ENCODE data around the gene CCDC192.

Gene CCDC192

GRCh38 chr5:127851964-127852363 lies 148.8 kb downstream of the CCDC192 start:
- DNase-seq, result no peak

GRCh38 chr5:127854520-127854919 lies 151.3 kb downstream of the CCDC192 start:
- DNase-seq, result no peak

- no peak for DNase-seq
These were observed 153.1 kb downstream of the CCDC192 start for GRCh38 chr5:127856292-127856691.

DNA sequence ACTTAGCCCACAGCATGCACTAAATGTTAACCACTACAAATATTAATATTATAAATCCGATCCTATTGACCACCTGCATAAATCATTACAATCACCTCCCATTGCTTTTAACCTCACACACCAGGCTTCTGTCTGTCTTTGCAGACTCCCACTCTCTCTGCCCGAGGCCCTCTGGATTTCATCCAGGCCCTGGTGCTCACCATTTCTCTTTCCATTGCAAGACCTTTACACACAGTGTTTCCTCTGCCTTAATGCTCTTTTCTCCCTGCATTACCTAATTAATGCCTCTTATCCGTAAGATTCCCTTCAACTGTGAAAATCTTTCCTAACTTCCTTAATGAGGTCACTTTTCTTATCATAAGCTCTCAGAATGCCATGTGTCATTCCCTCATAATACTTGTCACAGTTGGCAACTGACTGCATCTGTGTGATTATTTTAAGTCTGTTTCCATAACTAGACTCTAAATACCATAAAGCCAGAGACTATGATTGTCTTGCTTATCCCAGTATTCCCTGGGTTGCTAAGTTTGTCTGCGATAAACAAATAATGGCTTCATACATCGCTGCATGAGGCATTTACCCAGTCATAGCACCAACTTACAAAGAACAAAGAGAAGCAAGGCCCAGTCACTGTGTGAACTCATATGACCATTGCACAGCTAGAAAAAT lies 155.1 kb downstream of the CCDC192 start:
- no peak for DNase-seq

- DNase-seq, result no peak
These were observed 157.1 kb downstream of the CCDC192 start for GRCh38 chr5:127860291-127860690.

- DNase-seq, result no peak
These were observed 160.0 kb downstream of the CCDC192 start for GRCh38 chr5:127863161-127863560.

- no peak for DNase-seq
These were observed 160.6 kb downstream of the CCDC192 start for GRCh38 chr5:127863610-127864395.

GRCh38 chr5:127864511-127864910 lies 161.3 kb downstream of the CCDC192 start:
- DNase-seq, result no peak

DNA sequence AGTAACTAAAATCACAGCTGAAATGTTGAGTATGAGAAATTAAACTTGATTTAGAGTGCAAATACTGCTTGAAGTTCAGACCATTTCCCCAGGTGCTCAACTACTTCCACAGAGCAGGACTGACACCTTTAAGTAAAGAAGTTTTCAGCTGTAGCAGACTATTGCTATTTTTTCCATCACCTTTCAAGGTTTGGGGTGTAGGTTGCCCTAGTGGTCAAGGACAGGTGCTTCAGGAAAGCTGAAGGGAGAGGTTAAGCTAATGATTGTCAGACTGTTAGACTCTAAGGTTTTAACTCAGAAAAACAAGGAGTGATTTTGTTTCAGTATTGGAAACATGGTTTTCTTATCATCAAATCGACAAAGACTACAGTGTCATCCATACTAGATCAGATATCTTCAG lies 162.1 kb downstream of the CCDC192 start:
- no peak for DNase-seq

- DNase-seq, result no peak
These were observed 164.0 kb downstream of the CCDC192 start for GRCh38 chr5:127867022-127867783.

DNA sequence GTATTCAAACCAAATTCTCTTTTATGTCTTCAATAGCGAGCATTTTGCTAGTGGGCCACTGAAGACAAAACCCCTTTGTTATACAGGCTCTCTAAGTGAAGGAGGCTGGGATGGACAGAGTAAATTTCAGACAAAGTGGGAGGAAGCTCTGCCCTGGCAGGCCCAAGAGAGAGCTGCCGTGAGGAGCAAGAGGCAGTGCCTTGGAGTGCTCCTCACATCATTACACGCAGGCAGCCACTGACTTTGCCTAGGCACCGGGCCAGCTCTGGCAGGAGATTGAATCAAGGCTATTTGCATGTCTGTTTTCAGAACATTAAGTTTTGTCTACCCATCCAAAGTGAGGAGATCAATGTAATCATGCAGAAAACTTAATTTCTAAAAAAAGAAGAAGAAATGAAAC lies 167.7 kb downstream of the CCDC192 start:
- no peak for DNase-seq

DNA sequence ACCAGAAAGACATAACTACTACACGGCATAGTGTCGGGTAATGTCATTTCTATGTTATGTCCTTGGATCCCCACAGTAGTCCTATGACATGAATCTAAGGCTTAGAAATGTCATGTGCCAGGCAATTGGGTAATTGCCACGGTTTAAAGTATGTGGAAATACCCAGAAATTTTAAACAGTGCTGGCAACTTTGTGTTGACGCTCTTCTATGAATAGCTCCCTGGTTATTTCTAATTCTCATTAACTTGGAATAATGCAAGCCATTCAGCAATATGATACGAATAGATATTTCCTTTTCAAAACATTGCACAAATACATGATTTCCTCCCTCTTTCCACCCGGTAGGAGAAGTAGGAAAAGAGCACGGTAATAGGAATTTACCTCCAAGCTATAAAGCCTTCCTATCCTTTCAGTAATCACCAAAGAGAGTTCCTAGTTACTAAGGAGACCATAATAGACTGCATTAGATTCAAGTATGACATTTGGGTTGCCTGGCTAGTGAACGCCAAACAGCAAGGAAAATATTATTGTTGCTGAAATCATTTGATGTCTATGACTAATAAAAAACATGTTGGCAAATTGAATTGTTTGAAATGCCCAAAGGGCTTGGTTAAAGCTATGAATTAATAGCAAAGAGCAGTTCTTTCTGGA lies 168.4 kb downstream of the CCDC192 start:
- DNase-seq, result no peak

DNA sequence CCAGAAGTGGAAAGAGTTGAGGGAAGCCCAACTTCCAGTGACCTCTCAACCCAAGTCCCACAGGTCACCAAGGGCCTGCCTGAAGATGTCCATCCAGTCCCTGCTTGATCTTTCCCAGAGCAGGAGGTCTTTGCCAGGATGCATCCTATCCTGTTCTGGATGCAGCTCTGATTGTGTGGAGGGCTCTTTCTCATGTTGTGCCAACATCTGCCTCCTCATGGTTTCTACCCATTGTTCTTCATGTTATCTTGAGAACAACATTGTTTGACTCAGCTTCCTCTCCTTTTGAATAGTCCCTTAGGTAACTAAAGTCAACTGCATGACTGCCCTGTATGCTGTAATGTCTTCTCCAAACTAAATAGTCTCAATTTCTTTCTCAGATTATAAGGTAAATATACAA lies 169.3 kb downstream of the CCDC192 start:
- no peak for DNase-seq

- DNase-seq, result peak; percentile 9 to 22
These were observed 172.2 kb downstream of the CCDC192 start for GRCh38 chr5:127875235-127876021.

- no peak for DNase-seq
These were observed 173.2 kb downstream of the CCDC192 start for GRCh38 chr5:127876384-127876783.

GRCh38 chr5:127878174-127878750 lies 175.1 kb downstream of the CCDC192 start:
- no peak for DNase-seq

GRCh38 chr5:127884416-127884815 lies 181.2 kb downstream of the CCDC192 start:
- no peak for DNase-seq

DNA sequence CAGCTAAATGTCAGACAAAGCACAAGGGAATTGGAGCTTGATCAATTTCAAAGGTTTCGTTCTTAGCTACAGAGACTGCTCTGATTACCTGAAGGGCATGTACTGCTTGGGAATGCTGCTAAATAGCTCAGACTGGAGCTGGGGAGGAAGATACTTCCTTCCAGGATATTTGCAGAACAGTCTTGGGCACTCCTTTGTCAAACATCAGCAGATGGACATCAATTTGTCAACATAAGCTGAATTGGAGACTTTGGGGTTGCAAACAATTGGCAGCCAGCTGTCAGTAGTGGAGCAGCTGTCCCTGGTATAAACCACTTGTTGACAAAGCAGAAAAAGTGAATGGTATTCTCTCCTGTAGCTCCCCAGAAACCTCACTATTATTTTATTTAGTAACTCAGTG lies 182.0 kb downstream of the CCDC192 start:
- no peak for DNase-seq

GRCh38 chr5:127886081-127886480 lies 182.9 kb downstream of the CCDC192 start:
- no peak for DNase-seq

DNA sequence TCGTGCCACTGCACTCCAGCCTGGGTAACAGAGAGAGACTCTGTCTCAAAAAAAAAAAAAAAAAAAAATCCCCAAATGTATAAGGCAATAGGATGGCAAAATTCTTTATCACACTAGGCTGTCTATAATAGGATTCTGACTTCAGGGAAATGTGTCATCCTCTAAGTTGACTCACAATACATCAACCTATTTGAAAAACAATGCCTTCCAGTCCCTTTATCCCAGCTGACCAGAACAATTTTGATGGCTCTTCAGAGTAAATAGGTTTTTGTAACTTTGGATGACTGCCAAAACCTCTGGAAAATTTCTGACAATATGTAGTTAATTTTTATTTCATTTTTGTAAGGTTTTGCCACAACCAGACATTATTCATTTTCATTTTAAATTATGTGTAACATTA lies 184.1 kb downstream of the CCDC192 start:
- DNase-seq, result no peak

- no peak for DNase-seq
These were observed 188.8 kb downstream of the CCDC192 start for GRCh38 chr5:127891942-127892341.
